Superior temporal gyrus (tissue), 1 donor: Measurements from ENCODE around the gene IPO8.
"Not testable (repeated sequence)": the region's sequence is repeated elsewhere in the genome, so short reads cannot be mapped to it uniquely, and the experiment has no call there.

Experiments used
- DNase-seq: peaks from one replicate; pipeline ENCODE4 v3.0.0-alpha.2; 2016; ENCODE audit errors: extremely low spot score

IPO8 gene

DNA sequence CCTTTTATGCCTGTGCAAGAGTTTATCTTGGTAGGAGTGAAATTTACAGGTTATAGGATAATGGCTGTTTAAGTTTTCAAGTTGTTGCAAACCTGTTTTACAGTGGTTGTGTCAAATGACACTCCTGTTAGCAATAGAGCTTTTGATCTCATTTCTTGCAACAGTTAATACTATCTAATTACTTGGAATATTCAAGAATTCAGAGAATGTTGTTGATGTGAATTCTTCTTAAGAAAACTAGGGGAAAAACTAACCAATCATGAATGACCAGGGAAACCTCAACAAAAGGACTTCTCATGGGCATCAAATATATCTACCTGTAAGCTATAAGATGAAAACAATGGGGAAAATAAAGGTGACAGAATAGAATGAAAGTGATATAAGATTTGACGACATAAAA, 85.0 kb downstream of the IPO8 start:
- DNase-seq = no peak

DNA sequence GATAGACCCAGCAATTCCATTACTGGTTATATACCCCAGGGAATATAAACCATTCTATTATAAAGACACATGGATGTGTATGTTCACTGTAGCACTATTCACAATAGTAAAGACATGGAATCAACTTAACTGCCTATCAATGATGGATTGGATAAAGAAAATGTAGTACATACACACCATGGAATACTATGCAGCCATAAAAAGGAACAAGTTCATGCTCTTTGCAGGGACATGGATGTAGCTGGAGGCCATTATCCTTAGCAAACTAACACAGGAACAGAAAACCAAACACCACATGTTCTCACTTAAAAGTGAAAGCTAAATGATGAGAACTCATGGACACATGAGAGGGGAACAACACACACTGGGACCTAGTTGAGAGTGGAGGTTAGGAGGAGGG, 85.8 kb downstream of the IPO8 start:
- not testable (repeated sequence) for DNase-seq

DNA sequence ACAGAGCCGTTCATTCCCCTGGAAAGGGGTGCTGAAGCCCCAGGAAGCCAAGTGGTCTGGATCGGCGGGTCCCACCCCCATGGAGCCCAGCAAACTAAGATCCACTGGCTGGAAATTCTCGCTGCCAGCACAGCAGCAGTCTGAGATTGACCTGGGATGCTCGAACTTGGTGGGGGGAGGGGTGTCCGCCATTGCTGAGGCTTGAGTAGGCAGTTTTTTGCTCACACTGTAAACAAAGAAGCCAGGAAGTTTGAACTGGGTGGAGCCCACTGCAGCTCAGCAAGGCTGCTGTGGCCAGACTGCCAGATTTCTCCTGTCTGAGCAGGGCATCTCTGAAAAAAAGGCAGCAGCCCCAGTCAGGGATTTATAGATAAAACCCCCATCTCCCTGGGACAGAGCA, 91.4 kb downstream of the IPO8 start:
- not testable (repeated sequence) for DNase-seq

DNA sequence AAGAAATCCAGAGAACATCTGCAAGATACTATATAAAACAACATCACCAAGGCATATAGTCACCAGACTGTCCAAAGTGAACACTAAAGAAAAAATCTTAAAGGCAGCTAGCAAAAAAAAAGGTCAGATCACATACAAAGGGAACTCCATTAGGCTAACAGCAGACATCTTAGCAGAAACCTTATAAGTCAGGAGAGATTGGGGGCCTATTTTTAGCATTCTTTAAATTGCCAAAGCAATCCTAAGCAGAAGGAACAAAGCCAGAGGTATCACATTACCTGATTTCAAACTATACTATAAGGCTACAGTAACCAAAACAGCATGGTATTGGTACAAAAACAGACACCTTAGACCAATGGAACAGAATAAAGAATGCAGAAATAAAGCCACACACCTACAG, 92.5 kb downstream of the IPO8 start:
- DNase-seq = no peak

DNA sequence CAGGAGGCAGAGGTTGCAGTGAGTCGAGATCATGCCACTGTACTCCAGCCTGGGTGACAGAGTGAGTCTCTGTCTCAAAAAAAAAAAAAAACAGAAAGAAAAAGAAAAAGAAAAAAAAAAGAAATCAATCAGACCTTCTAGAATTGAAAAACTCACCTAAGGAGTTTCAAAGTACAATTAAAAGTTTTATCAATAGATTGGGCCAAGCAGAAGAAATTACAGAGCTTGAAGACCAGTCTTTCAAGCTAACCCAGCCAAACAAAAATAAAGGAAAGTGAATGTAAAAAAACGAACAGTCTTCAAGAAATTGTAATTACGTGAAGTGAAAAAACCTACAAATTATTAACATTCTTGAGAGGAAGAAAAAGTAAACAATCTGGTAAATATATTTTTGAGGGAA, 93.0 kb downstream of the IPO8 start:
- no peak for DNase-seq

DNA sequence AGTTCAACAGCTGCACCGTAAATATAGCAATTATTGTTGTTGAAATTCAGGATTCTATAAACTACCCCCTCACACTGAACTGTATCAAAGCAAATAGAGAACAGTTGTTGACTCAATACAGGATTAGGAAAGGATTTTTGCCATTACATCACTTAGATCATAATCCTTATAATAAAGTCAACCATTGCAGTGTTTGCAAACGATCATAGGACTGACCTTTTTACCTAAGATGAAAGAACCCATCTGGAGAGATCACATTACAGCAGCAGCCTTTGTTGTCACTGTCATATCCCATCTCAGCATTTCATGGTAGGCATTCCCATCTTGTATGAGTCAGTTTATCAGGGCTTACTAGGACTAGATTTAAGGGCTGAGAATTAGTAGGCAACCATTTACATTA, 96.1 kb downstream of the IPO8 start:
- no peak for DNase-seq

DNA sequence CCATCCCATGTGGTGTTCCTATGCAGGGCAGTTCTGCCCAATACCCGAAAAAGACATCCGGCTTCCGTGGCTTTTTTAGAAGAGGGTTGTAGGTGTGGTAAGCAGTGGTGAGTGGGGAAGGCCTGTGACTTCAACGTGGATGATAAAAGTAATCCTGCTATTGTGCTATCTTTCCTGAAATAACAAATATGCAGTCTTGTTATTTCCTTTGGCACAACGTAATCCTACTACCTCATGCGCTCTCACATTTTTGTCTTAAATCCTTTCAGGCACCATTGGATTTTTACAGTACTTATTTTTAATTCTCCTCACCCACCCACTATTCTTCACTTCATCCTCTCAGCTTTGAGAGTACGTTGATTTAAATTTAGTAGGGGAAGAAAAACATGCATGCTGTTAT, 96.8 kb downstream of the IPO8 start:
- no peak for DNase-seq

DNA sequence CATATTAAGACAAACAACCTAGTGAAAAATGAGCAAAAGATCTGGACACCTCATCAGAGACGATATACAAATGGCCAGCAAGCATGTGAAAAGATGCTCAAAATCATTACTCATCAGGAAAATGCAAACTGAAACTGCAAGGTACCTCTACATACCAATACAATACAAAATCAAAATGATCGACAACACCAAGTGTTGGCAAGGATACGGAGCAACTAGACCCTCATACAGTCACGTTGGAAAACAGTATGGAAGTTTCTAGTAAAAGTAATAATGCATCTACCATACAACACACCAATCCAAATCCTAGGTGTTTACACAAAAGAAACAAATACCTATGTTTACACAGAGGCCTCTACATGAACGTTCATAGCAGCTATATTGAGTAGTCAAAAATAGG, 99.9 kb downstream of the IPO8 start:
- DNase-seq = no peak

DNA sequence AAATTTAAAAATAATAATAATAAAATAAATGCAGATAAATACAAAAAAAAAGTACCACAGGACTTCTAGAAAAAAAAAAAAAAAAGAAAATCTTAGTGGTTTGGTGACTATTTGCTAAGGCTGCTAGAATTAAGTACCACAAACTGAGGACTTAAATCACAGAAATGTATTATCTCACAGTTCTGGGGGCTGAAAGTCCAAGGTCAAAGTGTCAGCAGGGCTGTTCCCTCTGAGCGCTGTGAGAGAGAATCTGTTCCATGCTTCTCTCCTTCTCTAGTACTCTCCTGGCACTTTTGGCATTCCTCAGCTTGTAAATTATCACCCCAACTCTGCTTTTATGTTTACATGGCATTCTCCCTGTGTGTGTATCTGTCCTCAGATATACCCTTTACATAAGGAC, 101.2 kb downstream of the IPO8 start:
- DNase-seq = no peak

DNA sequence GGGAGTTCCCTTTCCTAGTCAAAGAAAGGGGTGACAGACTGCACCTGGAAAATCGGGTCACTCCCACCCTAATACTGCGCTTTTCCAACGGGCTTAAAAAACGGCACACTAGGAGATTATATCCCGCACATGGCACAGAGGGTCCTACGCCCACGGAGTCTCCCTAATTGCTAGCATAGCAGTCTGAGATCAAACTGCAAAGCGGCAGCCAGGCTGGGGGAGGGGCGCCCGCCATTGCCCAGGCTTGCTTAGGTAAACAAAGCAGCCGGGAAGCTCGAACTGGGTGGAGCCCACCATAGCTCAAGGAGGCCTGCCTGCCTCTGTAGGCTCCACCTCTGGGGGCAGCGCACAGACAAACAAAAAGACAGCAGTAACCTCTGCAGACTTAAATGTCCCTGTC, 107.1 kb downstream of the IPO8 start:
- DNase-seq = not testable (repeated sequence)

DNA sequence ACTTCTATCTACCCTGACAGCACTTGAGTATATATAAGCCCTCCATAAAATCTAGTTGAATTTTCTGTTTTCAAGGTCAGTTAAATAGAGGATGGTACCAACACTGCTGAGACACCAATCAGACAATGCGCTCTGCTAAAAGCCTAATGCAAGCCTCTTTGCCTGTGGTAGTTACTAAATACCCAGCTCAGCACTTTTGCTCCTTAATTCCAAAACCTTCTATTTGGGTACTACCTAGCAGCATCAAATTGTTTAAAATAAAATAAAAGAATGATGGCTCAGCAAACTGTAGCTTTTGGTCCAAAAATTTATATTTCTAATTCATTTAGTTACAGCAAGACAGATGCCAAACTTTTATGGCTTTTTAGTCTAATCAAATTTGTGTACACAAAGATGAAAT, 107.9 kb downstream of the IPO8 start:
- DNase-seq = no peak

DNA sequence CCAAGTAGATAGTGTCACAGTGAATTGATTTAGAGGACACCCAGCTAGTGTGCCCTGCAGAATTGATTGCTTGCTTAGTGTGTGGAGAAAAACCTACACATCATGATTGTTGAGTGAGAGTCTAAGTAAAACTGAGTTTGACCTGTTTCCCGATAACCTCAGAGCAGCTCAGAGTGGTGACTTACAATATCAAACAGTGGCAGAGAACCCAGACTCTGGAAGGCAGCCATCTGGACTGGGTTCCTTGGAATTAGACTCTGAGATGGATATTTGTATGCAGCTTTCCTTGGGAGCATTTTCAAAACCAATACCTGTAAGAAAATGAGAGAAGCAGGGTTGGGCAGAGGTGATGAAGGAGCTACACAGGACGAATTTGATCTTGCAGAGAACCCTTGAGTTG, 109.8 kb downstream of the IPO8 start:
- no peak for DNase-seq

DNA sequence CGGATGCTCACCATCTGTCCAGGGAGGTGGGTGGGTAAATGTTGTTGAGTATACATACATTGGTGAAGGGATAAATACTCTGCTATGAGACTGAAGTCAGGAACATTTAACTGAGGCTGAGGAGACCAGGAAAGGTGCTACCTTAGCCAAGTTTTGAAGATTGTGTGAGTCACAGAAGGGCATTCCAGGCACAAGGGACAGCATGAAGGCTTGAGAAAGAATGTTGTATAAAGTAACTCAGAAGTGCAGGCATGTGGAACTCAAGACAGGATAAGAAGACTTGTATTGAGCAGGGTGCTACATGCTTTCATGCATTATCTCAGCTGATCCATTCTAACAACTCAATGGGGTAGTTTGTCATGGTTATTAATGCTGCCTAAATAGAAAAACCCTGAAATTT, 112.7 kb downstream of the IPO8 start:
- DNase-seq = no peak

DNA sequence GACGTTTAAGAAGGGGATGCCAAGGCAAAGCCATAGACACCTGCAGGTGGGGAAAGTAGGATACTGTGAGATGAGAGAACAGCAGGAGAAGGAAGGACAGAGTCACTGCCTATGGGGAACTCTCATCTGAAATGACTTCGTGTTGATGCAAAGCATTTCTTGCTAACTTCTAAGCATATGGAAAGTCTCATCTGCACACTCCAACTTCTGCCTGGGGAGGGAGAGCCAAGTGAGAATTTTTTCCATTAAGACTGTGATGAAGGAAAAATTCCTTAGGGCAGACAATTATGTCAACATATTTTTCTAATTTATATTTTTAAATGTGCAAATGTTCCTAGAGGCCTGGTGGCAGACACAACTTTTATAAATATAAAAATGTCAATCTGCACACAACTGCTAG, 115.3 kb downstream of the IPO8 start:
- DNase-seq = no peak
